Skeletal muscle tissue (tissue), 4 donors: Measurements from ENCODE around the gene SYNE4. TPM values are rescaled to one million over a fixed set of nuclear protein-coding genes. Genes with fewer than 3 reads are reported as not detected.
A peak's percentile ranks its signal among the peaks of the same experiment; 100 is the strongest.
"Not testable (repeated sequence)": the region's sequence is repeated elsewhere in the genome, so short reads cannot be mapped to it uniquely, and the experiment has no call there.

Experiments
- H3K27ac ChIP-seq: one replicate; pipeline ENCODE4 v1.7.0; 2013; ENCODE audit warnings: mild to moderate bottlenecking, low read depth, low read length, inconsistent platforms
- H3K27me3 ChIP-seq, 3 donors: one replicate each; pipeline ENCODE4 v1.7.0; 2013; ENCODE audit warnings: low read length in 3 of 3; ENCODE audit not compliant: control insufficient read depth in 3 of 3, insufficient read depth in 3 of 3
- H3K36me3 ChIP-seq, 3 donors: one replicate each; pipeline ENCODE4 v1.7.0; 2013; ENCODE audit warnings: low read length in 3 of 3; ENCODE audit not compliant: control insufficient read depth in 3 of 3, insufficient read depth in 3 of 3
- H3K4me1 ChIP-seq, 3 donors: one replicate each; pipeline ENCODE4 v1.7.0; 2013; ENCODE audit warnings: low read length in 3 of 3, mild to moderate bottlenecking in 3 of 3; ENCODE audit not compliant: control insufficient read depth in 3 of 3, insufficient read depth in 3 of 3
- H3K4me3 ChIP-seq, 3 donors: one replicate each; pipeline ENCODE4 v1.7.0; 2013; ENCODE audit warnings: low read length in 3 of 3
- H3K9ac ChIP-seq, 3 donors: one replicate each; pipeline ENCODE4 v1.7.0; 2013; ENCODE audit warnings: low read length in 3 of 3, mild to moderate bottlenecking in 3 of 3, moderate library complexity in 2 of 3, low read depth in 1 of 3
- H3K9me3 ChIP-seq, 3 donors: one replicate each; pipeline ENCODE4 v1.7.0; 2013; ENCODE audit warnings: low read length in 3 of 3; ENCODE audit not compliant: control insufficient read depth in 3 of 3
- total RNA-seq: library from RNA; depleted of rRNA; stranded (reverse); fragments of >200 nt; gene quantifications from one replicate; pipeline ENCODE4 v1.2.3, GENCODE V29; 2014
- donor health status: Osteomylitis.

SYNE4 gene
- total RNA-seq, 1 donor from 2014 or later, result not detected

- Histone ChIP-seq H3K36me3 (peaks cover 0 to 2% (median 2%) of the 10 kb centered on the region in 3 donors), H3K27ac (no peak overlapping the region), H3K4me3 (no peak overlapping the region), H3K27me3 (no peaks in the 10 kb centered on the region), H3K9me3 (no peaks in the 10 kb centered on the region), H3K9ac (no peak overlapping the region), H3K4me1 (no peaks in the 10 kb centered on the region)
Measured at GRCh38 chr19:36043952-36044351, 35.3 kb upstream of the SYNE4 start.

- no peak overlapping the region for H3K9ac ChIP-seq
- H3K27ac ChIP-seq, result no peak overlapping the region
- no peaks in the 10 kb centered on the region for H3K4me1 ChIP-seq
Measured at GRCh38 chr19:36041831-36042230, 33.2 kb upstream of the SYNE4 start.

GRCh38 chr19:36041092-36041491, 32.5 kb upstream of the SYNE4 start:
- not testable (repeated sequence) for H3K27ac ChIP-seq, H3K4me3 ChIP-seq, H3K9ac ChIP-seq, H3K27me3 ChIP-seq, H3K4me1 ChIP-seq, H3K9me3 ChIP-seq
- H3K36me3 ChIP-seq, result peaks cover 0 to 11% (median 2%) of the 10 kb centered on the region in 3 donors

More at GRCh38 chr19:36041831-36042230, 33.2 kb upstream of the SYNE4 start:
- Histone ChIP-seq H3K36me3 (peaks cover 0 to 11% (median 2%) of the 10 kb centered on the region in 3 donors), H3K9me3 (no peaks in the 10 kb centered on the region), H3K27me3 (no peaks in the 10 kb centered on the region), H3K4me3 (no peak overlapping the region)

- no peak overlapping the region for H3K27ac ChIP-seq
- H3K9ac ChIP-seq, result no peak overlapping the region
- H3K4me1 ChIP-seq, result no peaks in the 10 kb centered on the region
- H3K27me3 ChIP-seq, result no peaks in the 10 kb centered on the region
- H3K36me3 ChIP-seq, result peaks cover 2 to 13% (median 3%) of the 10 kb centered on the region in 3 donors
- no peaks in the 10 kb centered on the region for H3K9me3 ChIP-seq
- H3K4me3 ChIP-seq, result no peak overlapping the region
Measured at GRCh38 chr19:36040495-36040894, 31.9 kb upstream of the SYNE4 start.

- Histone ChIP-seq H3K9ac (peak within 1 kb of the TSS in 1 of 3 donors; percentile 45), H3K27me3 (peaks cover 3 to 10% (median 4%) of the 10 kb centered on the region in 3 donors), H3K4me1 (peaks cover 0 to 5% (median 4%) of the 10 kb centered on the region in 3 donors), H3K4me3 (peak within 1 kb of the TSS; percentile 43 to 49 (median 49)), H3K27ac (no peak within 1 kb of the TSS), H3K36me3 (peaks cover 6 to 13% (median 7%) of the 10 kb centered on the region in 3 donors), H3K9me3 (no peaks in the 10 kb centered on the region)
Measured at GRCh38 chr19:36032251-36033104, 23.9 kb upstream of the SYNE4 start, which contains the start of gene CLIP3. CLIP3 (minus strand) TSS chr19:36032873; CDS start chr19:36032357, 516 bp downstream.

- Histone ChIP-seq H3K4me1 (peaks cover 0 to 5% (median 4%) of the 10 kb centered on the region in 3 donors), H3K9me3 (no peaks in the 10 kb centered on the region), H3K4me3 (no peak overlapping the region), H3K27ac (no peak overlapping the region), H3K9ac (no peak overlapping the region), H3K27me3 (peaks cover 3 to 10% (median 4%) of the 10 kb centered on the region in 3 donors), H3K36me3 (peaks cover 7 to 10% (median 8%) of the 10 kb centered on the region in 3 donors)
Measured at GRCh38 chr19:36031308-36031707, 22.7 kb upstream of the SYNE4 start.

GRCh38 chr19:36030264-36031148, 21.9 kb upstream of the SYNE4 start:
- Histone ChIP-seq H3K36me3 (peaks cover 4 to 9% (median 7%) of the 10 kb centered on the region in 3 donors), H3K4me3 (no peak overlapping the region), H3K9me3 (no peaks in the 10 kb centered on the region), H3K4me1 (peaks cover 0 to 5% (median 4%) of the 10 kb centered on the region in 3 donors), H3K27me3 (peaks cover 3 to 10% (median 4%) of the 10 kb centered on the region in 3 donors), H3K27ac (no peak overlapping the region), H3K9ac (no peak overlapping the region)

- Histone ChIP-seq H3K9me3 (no peaks in the 10 kb centered on the region), H3K27ac (no peak overlapping the region), H3K4me1 (peaks cover 0 to 5% (median 4%) of the 10 kb centered on the region in 3 donors), H3K27me3 (peaks cover 0 to 6% (median 3%) of the 10 kb centered on the region in 3 donors), H3K4me3 (no peak overlapping the region), H3K9ac (no peak overlapping the region), H3K36me3 (peaks cover 0 to 6% (median 6%) of the 10 kb centered on the region in 3 donors)
Measured at GRCh38 chr19:36028313-36029041, 19.9 kb upstream of the SYNE4 start.

GRCh38 chr19:36027696-36028095, 19.1 kb upstream of the SYNE4 start:
- H3K27ac ChIP-seq, result no peak overlapping the region
- H3K9ac ChIP-seq, result no peak overlapping the region
- no peak overlapping the region for H3K4me3 ChIP-seq
- H3K9me3 ChIP-seq, result no peaks in the 10 kb centered on the region
- H3K4me1 ChIP-seq, result no peaks in the 10 kb centered on the region
- peaks cover 2 to 6% (median 6%) of the 10 kb centered on the region in 3 donors for H3K36me3 ChIP-seq
- H3K27me3 ChIP-seq, result peaks cover 0 to under 1% (median 0%) of the 10 kb centered on the region in 3 donors
